ENCODE data around the gene SAYSD1.
A peak's percentile ranks its signal among the peaks of the same experiment; 100 is the strongest.

SAYSD1 gene

GRCh38 chr6:39102821-39103136, 12.2 kb downstream of the SAYSD1 start:
- ChIA-PET CTCF (interaction anchor here (0.7 to 2.7 kb wide), 15 partner anchors 10 to 202 kb away, joined by 3 to 15 read pairs (median 6); partner anchors contain the start of gene SAYSD1), POLR2A (no interaction called here)
- DNase-seq (ENCODE audit: extremely low spot score), result no peak
- no peak for TF ChIP-seq CTCF (IDR thresholded peaks at IDR 0.05; ENCODE audit: control extremely low read depth, extremely low read depth, low read depth, missing control alignments)

DNA sequence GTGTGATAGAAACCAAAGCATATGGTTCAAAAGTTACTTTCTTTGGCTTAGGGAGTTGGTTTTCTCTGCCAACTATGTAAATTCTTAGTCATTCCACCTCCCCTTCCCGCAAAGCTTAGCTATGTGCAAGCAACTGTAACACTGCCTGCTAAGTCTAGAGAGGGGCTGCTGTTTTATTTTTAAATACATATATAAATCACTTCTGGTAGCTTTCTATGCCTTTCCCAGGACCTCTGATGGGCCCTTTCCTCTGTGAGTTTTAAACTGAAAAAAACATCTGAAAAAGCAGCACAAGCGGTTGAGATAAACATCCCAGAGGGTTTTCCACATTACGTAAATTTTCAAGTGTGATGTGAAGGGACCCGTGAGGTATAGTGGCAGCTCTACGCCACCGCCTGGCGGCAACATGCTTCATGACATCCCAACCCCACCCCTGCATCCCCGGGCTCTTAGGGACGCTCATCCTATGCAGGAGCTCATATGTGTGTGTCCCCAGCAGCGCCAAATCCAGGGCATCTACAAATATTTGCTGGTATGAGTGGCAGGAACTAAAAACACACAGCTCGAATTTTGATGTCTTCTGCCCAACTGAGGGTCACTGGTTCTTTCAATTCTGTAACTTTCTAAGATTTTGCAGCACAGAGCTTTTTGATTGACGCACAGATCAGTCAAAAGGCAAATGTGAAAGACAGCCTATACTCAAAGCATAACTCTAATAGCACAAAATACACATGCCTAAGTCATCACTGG, 12.7 kb downstream of the SAYSD1 start:
- CTCF ChIA-PET, result interaction anchor here (0.7 to 2.7 kb wide), 18 partner anchors 10 to 230 kb away, joined by 3 to 15 read pairs (median 5); partner anchors contain the start of gene SAYSD1
- DNase-seq (ENCODE audit: extremely low spot score), result peak; percentile 50
- TF ChIP-seq CTCF (IDR thresholded peaks at IDR 0.05; ENCODE audit: control extremely low read depth, extremely low read depth, low read depth, missing control alignments), result peak; percentile 27
- POLR2A ChIA-PET, result no interaction called here

GRCh38 chr6:39100358-39100757, 14.6 kb downstream of the SAYSD1 start:
- ChIA-PET POLR2A (no interaction called here), CTCF (interaction anchor here (1.0 to 1.9 kb wide), 2 partner anchors 12 to 19 kb away, joined by 3 to 5 read pairs; no protein-coding TSS in a partner anchor)
- no peak for DNase-seq (ENCODE audit: extremely low spot score)
- TF ChIP-seq CTCF (IDR thresholded peaks at IDR 0.05; ENCODE audit: control extremely low read depth, extremely low read depth, low read depth, missing control alignments), result no peak

- DNase-seq (ENCODE audit: extremely low spot score), result no peak
- ChIA-PET CTCF (no interaction called here), POLR2A (no interaction called here)
- no peak for TF ChIP-seq CTCF (IDR thresholded peaks at IDR 0.05; ENCODE audit: control extremely low read depth, extremely low read depth, low read depth, missing control alignments)
These were observed 19.4 kb downstream of the SAYSD1 start for GRCh38 chr6:39095578-39095977.

DNA sequence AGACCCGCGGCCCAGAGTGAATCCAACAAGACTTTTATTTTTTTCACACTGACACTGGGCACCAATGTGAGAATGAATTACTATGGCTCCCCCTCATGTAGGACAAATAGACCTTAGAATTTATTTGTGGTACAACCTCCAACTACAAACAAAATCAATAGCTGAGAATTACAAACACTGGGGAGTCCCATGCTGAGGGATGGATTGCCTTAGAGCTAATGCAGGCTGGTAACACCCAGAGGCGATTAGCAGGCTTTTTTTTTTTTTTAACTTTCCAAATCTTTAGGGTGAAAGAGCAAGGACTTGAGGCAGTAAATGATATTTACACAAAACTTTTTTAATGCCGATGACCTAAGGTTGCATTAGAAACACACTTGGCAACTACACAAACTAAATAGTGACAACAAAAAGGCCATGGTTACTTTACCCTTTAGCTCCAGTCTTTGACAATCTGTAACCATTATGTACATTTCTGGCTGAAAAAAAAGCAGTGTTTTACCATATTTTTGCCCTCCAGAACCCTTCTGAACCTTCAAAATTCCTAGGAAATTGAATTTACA, 21.8 kb downstream of the SAYSD1 start:
- TF ChIP-seq CTCF (IDR thresholded peaks at IDR 0.05; ENCODE audit: control extremely low read depth, extremely low read depth, low read depth, missing control alignments), result no peak
- DNase-seq (ENCODE audit: extremely low spot score), result no peak
- ChIA-PET POLR2A (no interaction called here), CTCF (interaction anchor here (1.1 to 3.7 kb wide), 3 partner anchors 9 to 218 kb away, joined by 3 to 14 read pairs (median 5); no protein-coding TSS in a partner anchor)

DNA sequence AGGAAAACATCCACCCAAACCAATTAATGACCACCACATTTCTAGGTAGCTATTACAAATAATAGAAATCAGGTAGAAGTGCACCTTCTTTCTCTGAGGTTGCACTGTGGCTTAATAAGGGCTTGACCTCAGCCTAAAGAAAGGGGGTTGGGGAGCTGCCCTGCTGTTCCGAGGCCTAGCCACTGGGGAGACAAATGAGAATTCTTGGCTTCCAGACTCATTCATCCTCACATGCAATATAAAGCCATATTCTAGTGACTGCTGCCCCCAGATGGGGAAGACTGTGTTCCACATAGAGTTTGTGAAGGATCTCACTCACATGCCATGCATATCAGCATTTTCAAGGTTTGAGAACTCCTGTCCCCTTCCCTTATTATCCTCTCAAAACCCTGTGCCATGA, 22.9 kb downstream of the SAYSD1 start:
- CTCF ChIA-PET, result interaction anchor here (1.1 to 3.7 kb wide), 2 partner anchors 10 to 219 kb away, joined by 3 to 14 read pairs; no protein-coding TSS in a partner anchor
- POLR2A ChIA-PET, result no interaction called here
- TF ChIP-seq CTCF (IDR thresholded peaks at IDR 0.05; ENCODE audit: control extremely low read depth, extremely low read depth, low read depth, missing control alignments), result no peak
- DNase-seq (ENCODE audit: extremely low spot score), result no peak

Data from GM10248 (cell line).